Measurements from ENCODE around the gene PALM2AKAP2.

The PALM2AKAP2 gene

DNA sequence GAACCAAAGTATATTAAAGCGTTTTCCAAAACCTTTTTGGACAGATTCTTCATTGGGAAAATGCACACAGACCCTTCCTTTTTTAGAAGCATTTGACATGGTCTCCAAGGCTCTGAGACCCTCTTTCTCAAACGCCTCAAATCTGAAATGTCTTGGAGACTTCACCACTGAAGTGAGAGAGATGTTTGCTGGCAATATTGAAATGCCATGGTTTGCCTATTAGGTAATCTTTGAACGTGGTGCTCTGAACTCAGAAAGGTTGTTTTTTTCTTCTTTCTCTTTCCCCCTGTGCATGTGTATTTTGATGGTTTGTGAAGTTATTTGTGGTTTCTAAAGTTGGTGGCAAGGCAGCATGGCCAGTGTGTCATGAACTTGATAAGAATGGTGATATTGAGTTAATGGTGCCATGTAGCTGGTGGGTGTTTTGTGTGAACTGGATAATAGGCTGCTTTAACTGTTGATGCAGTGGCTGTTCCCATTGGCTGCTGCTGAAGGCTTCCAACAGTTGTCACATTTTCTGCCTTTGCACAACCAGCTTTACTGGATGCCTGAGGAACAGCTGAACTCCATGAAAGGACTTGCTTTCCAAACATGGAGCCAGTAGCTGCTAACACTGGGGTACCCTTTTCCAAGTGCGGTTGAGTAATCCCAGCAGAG lies 1.7 kb downstream of the PALM2AKAP2 start:
- TF ChIP-seq CTCF (conservative IDR thresholded peaks at IDR 0.05; ENCODE audit: low read depth, low read length) = no peak
- H3K4me3 ChIP-seq (ENCODE audit: low read depth, low read length) = peak overlapping the region; percentile 75
- DNase-seq (ENCODE audit: low read depth) = peak; percentile 18

- TF ChIP-seq CTCF (conservative IDR thresholded peaks at IDR 0.05; ENCODE audit: low read depth, low read length) = no peak
These were observed 7.7 kb downstream of the PALM2AKAP2 start for GRCh38 chr9:109787735-109788134.

GRCh38 chr9:109789556-109789955 lies 9.6 kb downstream of the PALM2AKAP2 start:
- DNase-seq (ENCODE audit: low read depth) = no peak
- no peak overlapping the region for H3K4me3 ChIP-seq (ENCODE audit: low read depth, low read length)
- no peak for TF ChIP-seq CTCF (conservative IDR thresholded peaks at IDR 0.05; ENCODE audit: low read depth, low read length)

More at GRCh38 chr9:109787735-109788134, 7.7 kb downstream of the PALM2AKAP2 start:
- H3K4me3 ChIP-seq (ENCODE audit: low read depth, low read length) = no peak overlapping the region
- peak; percentile 28 for DNase-seq (ENCODE audit: low read depth)

GRCh38 chr9:109789971-109790370 lies 10.0 kb downstream of the PALM2AKAP2 start:
- DNase-seq (ENCODE audit: low read depth) = no peak
- no peak overlapping the region for H3K4me3 ChIP-seq (ENCODE audit: low read depth, low read length)
- no peak for TF ChIP-seq CTCF (conservative IDR thresholded peaks at IDR 0.05; ENCODE audit: low read depth, low read length)

DNA sequence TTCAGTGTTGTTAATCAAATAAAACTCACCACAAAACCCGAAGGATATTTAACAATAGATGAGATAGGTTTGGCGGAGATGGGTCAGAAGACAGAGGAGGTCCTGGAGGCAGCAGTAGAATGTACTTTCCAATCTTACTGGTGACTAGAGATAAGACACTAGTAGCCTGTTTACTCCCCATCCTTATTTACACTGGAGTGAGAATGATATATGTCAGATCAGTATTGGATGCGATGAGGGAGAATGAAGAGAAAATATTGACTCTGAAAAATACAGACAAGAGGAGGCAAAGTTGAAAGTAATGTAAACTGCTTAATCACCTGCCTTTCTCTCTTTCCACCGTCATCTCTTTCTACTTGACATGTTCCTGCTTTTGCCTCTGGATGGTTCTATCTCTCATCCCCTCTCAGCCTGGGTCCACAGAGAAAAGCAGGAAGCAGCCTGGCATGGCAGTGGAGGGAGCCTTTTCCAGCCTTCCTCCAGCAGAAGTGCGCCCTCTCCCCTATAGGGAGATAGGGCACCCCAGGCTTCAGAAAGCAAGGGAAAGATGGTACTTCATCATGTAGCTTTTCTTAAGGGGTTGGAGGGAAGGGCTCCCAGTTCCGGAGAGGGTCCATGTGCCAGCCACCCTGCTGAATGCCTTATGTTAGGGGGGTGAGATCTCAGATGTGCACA lies 11.1 kb downstream of the PALM2AKAP2 start:
- no peak overlapping the region for H3K4me3 ChIP-seq (ENCODE audit: low read depth, low read length)
- no peak for TF ChIP-seq CTCF (conservative IDR thresholded peaks at IDR 0.05; ENCODE audit: low read depth, low read length)
- DNase-seq (ENCODE audit: low read depth) = no peak

GRCh38 chr9:109791747-109792146 lies 11.7 kb downstream of the PALM2AKAP2 start:
- TF ChIP-seq CTCF (conservative IDR thresholded peaks at IDR 0.05; ENCODE audit: low read depth, low read length) = no peak
- H3K4me3 ChIP-seq (ENCODE audit: low read depth, low read length) = no peak overlapping the region
- no peak for DNase-seq (ENCODE audit: low read depth)

All from choroid plexus epithelial cell (primary cell).